Stomach (tissue), 9 donors: ENCODE measurements around the gene PLEKHG4B. TPM values are rescaled to one million over a fixed set of nuclear protein-coding genes. Genes with fewer than 3 reads are reported as not detected.

ENCODE experiments used
- DNase-seq, 2 donors: peaks; one replicate each; pipeline versions ENCODE4 v3.0.0 to v3.0.0-alpha.2; 2013 to 2019
- H3K27ac ChIP-seq, 5 donors: fragments of 200-600 bp in 4 of 5; sonication (generic) in 4 of 5; one replicate each; pipeline ENCODE4 v1.5.1; 2013 to 2019; ENCODE audit warnings: mild to moderate bottlenecking in 1 of 5, moderate library complexity in 1 of 5
- H3K27me3 ChIP-seq, 3 donors: fragments of 200-600 bp; sonication (generic); one replicate each; pipeline ENCODE4 v1.5.1; 2017 to 2019; ENCODE audit warnings: mixed run types in 1 of 3
- H3K36me3 ChIP-seq, 4 donors: fragments of 200-600 bp; sonication (generic); 1 replicate in 3 of 4; 2 replicates in 1 of 4; pipeline ENCODE4 v1.5.1; 2016 to 2019
- H3K4me1 ChIP-seq, 4 donors: fragments of 200-600 bp; sonication (generic); one replicate each; pipeline ENCODE4 v1.5.1; 2016 to 2019
- H3K4me3 ChIP-seq, 4 donors: fragments of 200-600 bp; sonication (generic) in 3 of 4; one replicate each; pipeline ENCODE4 v1.5.1; 2016 to 2019; ENCODE audit warnings: mild to moderate bottlenecking in 1 of 4
- H3K9me3 ChIP-seq, 4 donors: fragments of 200-600 bp; sonication (generic); one replicate each; pipeline ENCODE4 v1.5.1; 2016 to 2019
- CTCF ChIP-seq, 7 experiments: fragments of 450-650 bp in 4 of 7; fragments of 200-600 bp in 3 of 7; sonication (generic) in 3 of 7; IDR thresholded peaks; one replicate each; pipeline ENCODE4 v1.5.1; 2016 to 2019; ENCODE audit warnings: antibody characterized with exemption in 7 of 7, control low read depth in 2 of 7, mild to moderate bottlenecking in 1 of 7
- EP300 ChIP-seq: sonication (generic); formaldehyde crosslinking; IDR thresholded peaks from one replicate; pipeline ENCODE4 v1.6.1; 2017; ENCODE audit warnings: antibody characterized with exemption
- POLR2A ChIP-seq, 4 donors: fragments of 450-650 bp; IDR thresholded peaks; one replicate each; pipeline ENCODE4 v1.6.1; 2016; ENCODE audit warnings: antibody characterized with exemption in 4 of 4, control low read depth in 2 of 4, mild to moderate bottlenecking in 1 of 4, moderate library complexity in 1 of 4
- POLR2AphosphoS5 ChIP-seq, 3 donors: sonication (generic); formaldehyde crosslinking; IDR thresholded peaks; one replicate each; pipeline ENCODE4 v1.6.1; 2016; ENCODE audit warnings: antibody characterized with exemption in 3 of 3
- WGBS, 5 donors: extraction: QIAGEN DNeasy Blood & Tissue Kit in 3 of 5; methylation state at CpG; one replicate each; pipeline versions ENCODE4 v1.1.5 to v1.1.7; 2013 to 2018; 5-methylcytosine and 5-hydroxymethylcytosine counted together
- intact Hi-C: fragments of 100-400 bp; cut with DNase I; formaldehyde crosslinking; loops from one replicate; pipeline ENCODE4 v1.15.1; 2023; ENCODE audit warnings: low total_unique reads
- polyA plus RNA-seq, 3 donors: library from polyadenylated mRNA; stranded (reverse); fragments of 200-250 nt; gene quantifications; one replicate each; pipeline ENCODE4 v1.2.3, GENCODE V29; 2013
- total RNA-seq, 5 donors: library from RNA; depleted of rRNA; stranded (reverse); fragments of >200 nt; gene quantifications; one replicate each; pipeline versions ENCODE4 v1.1.0 to v1.2.3, GENCODE V29; 2014 to 2016
- donor health status: healthy with polysubstance abuse.
- donor health status: Bipolar disorder and iron deficiency.
- donor health status: healthy.

PLEKHG4B gene
- total and polyA plus RNA-seq, 8 donors = 0.15 to 4.3 (median 1.8) TPM; not detected in 1

- Histone ChIP-seq H3K9me3 (no peaks in the 10 kb centered on the region), H3K4me1 (no peaks in the 10 kb centered on the region), H3K4me3 (no peak overlapping the region), H3K27me3 (peaks cover 0 to 8% (median 0%) of the 10 kb centered on the region in 3 donors), H3K36me3 (no peaks in the 10 kb centered on the region), H3K27ac (no peak overlapping the region)
- no peak for DNase-seq
- TF ChIP-seq CTCF (IDR thresholded peaks at IDR 0.05) = no peak
- TF ChIP-seq EP300 = no peak
- TF ChIP-seq POLR2AphosphoS5 (IDR thresholded peaks at IDR 0.05) = no peak
- TF ChIP-seq POLR2A (IDR thresholded peaks at IDR 0.05) = no peak
- intact Hi-C loops = no loop called here
- 89 to 100% (median 94%) methylated on average over 4 to 7 of the region's 7 CpGs; no CpG with 5 or more reads in 1 of the 5 donors for WGBS, 5 donors
Observed at GRCh38 chr5:140443-140829, 48.5 kb downstream of the PLEKHG4B start.

GRCh38 chr5:141211-141610, 49.2 kb downstream of the PLEKHG4B start:
- 87 to 93% (median 89%) methylated on average over 13 of the region's 13 CpGs for WGBS, 5 donors
- DNase-seq = no peak
- Histone ChIP-seq H3K4me1 (no peaks in the 10 kb centered on the region), H3K9me3 (no peaks in the 10 kb centered on the region), H3K36me3 (no peaks in the 10 kb centered on the region), H3K4me3 (no peak overlapping the region), H3K27me3 (peaks cover 0 to 8% (median 0%) of the 10 kb centered on the region in 3 donors), H3K27ac (no peak overlapping the region)
- intact Hi-C loops = no loop called here
- TF ChIP-seq POLR2AphosphoS5 (IDR thresholded peaks at IDR 0.05) = no peak

GRCh38 chr5:141761-142160, 49.8 kb downstream of the PLEKHG4B start:
- TF ChIP-seq EP300 (no peak), CTCF (IDR thresholded peaks at IDR 0.05) (no peak)
- Histone ChIP-seq H3K4me1 (no peaks in the 10 kb centered on the region), H3K27ac (no peak overlapping the region), H3K9me3 (peaks cover under 1 to 4% (median 3%) of the 10 kb centered on the region in 4 donors), H3K36me3 (no peaks in the 10 kb centered on the region), H3K4me3 (no peak overlapping the region), H3K27me3 (peaks cover 0 to 8% (median 0%) of the 10 kb centered on the region in 3 donors)
- WGBS, 5 donors = 84 to 90% (median 86%) methylated on average over 11 to 12 of the region's 12 CpGs
- intact Hi-C loops = no loop called here
- no peak for DNase-seq

GRCh38 chr5:142246-142810, 50.4 kb downstream of the PLEKHG4B start:
- TF ChIP-seq CTCF (IDR thresholded peaks at IDR 0.05) (no peak), POLR2AphosphoS5 (IDR thresholded peaks at IDR 0.05) (no peak), EP300 (no peak), POLR2A (IDR thresholded peaks at IDR 0.05) (no peak)
- H3K9me3 ChIP-seq = peaks cover 6 to 10% (median 8%) of the 10 kb centered on the region in 4 donors
- H3K36me3 ChIP-seq = no peaks in the 10 kb centered on the region
- intact Hi-C loops = no loop called here
- peaks cover 0 to 8% (median 0%) of the 10 kb centered on the region in 3 donors for H3K27me3 ChIP-seq
- H3K4me1 ChIP-seq = no peaks in the 10 kb centered on the region
- 92 to 95% (median 93%) methylated on average over 18 of the region's 18 CpGs for WGBS, 5 donors
- no peak overlapping the region for H3K27ac ChIP-seq
- DNase-seq = no peak
- no peak overlapping the region for H3K4me3 ChIP-seq

- no peak overlapping the region for H3K4me3 ChIP-seq
- peaks cover 0 to 8% (median 0%) of the 10 kb centered on the region in 3 donors for H3K27me3 ChIP-seq
- 81 to 95% (median 92%) methylated on average over 12 to 17 of the region's 17 CpGs for WGBS, 5 donors
- intact Hi-C loops = no loop called here
- no peaks in the 10 kb centered on the region for H3K4me1 ChIP-seq
- TF ChIP-seq POLR2A (IDR thresholded peaks at IDR 0.05) (no peak), POLR2AphosphoS5 (IDR thresholded peaks at IDR 0.05) (no peak), EP300 (no peak), CTCF (IDR thresholded peaks at IDR 0.05) (no peak)
- peaks cover 9 to 17% (median 15%) of the 10 kb centered on the region in 4 donors for H3K9me3 ChIP-seq
- no peak overlapping the region for H3K27ac ChIP-seq
- DNase-seq = no peak
- H3K36me3 ChIP-seq = no peaks in the 10 kb centered on the region
Observed at GRCh38 chr5:143041-143440, 51.1 kb downstream of the PLEKHG4B start.
